ENCODE results near the gene RAB1A. TPM values are rescaled to one million over a fixed set of nuclear protein-coding genes. Genes with fewer than 3 reads are reported as not detected.
"Not testable (repeated sequence)": the region's sequence is repeated elsewhere in the genome, so short reads cannot be mapped to it uniquely, and the experiment has no call there.

The RAB1A gene
- polyA plus RNA-seq, 2 of the 4 experiments (the other 2 are of a cell fraction) = 308 to 417 TPM

- FAIRE-seq (no peak), DNase-seq (ENCODE audit: low read depth in 1 of 2, low spot score in 1 of 2) (no peak), ATAC-seq (peak; percentile 31 to 41)
- 2% methylated on average over 10 of the region's 29 CpGs for WGBS (ENCODE audit: missing lambda C conversion rate)
- ChIA-PET POLR2A (interaction anchor here (0.6 to 2.5 kb wide), 27 partner anchors 9 to 552 kb away, joined by 3 to 41 read pairs (median 4); partner anchors contain the start of genes ACTR2, CEP68, SERTAD2 and SLC1A4), CTCF (interaction anchor here (0.7 to 3.2 kb wide), 19 partner anchors 8 to 211 kb away, joined by 3 to 20 read pairs (median 4); partner anchors contain the start of gene ACTR2)
- Histone ChIP-seq H3K4me3 (peak overlapping the region; percentile 85), H3K4me1 (peaks cover 46% of the 10 kb centered on the region), H3K27ac (peak overlapping the region; percentile 93 to 95), H3K4me2 (peak overlapping the region; percentile 88), H3K9me3 (no peaks in the 10 kb centered on the region)
- 0 out of 2 replicates have a peak, but pooled peaks have one; percentile 5 for TF ChIP-seq TFCP2L1 (CRISPR knock-in tag; IDR thresholded peaks at IDR 0.05)
- TF ChIP-seq ZFP36 (IDR thresholded peaks at IDR 0.05; ENCODE audit: borderline replicate concordance, partially characterized antibody) = no peak
Observed at GRCh38 chr2:65129286-65129825, 550 bp downstream of the RAB1A start.

DNA sequence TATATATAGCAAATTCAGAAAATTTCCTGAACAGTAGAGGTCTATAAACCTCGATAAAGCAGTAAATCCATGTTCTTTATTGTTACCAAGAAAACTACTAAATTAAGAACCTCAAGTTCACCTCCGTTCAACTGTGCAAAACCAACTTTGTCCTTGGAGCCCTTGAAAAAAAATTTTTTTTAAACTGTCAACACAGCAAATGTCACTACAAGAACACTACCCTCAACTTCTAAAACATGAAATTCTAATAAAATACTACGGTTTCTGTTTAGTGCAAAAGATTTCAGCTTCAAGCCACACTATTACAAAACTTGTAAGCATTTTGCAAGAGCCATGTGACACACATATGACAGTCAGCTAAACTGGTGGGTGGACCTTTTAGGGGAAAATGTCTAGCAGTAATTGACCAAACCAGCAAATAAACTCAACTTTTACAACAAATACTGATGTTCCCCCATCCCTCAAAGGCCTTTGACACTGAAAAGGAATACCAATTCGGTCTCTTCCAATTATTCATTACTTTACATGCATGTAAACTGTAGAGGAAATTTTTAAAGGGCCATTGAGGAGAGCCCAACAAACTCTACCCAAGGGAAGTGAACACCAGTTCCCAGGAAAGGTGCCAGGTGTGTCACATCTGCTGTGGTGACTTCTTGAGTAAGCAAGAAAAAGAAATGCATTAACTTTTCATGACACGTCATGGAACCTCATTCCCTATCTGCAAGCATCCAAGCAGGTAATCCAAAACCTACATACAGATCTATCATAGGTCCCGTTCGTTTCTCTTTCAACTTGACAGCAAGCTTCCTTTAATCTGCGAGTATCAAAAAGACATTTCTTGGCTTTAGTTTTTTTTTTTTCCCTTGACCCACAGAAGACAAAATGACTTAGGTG is 1.4 kb downstream of the RAB1A start:
- TF ChIP-seq, protein P1, sequence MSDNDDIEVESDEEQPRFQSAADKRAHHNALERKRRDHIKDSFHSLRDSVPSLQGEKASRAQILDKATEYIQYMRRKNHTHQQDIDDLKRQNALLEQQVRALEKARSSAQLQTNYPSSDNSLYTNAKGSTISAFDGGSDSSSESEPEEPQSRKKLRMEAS (IDR thresholded peaks at IDR 0.05) = no peak
- no peak for TF ChIP-seq HOXB13 (CRISPR knock-in tag; IDR thresholded peaks at IDR 0.05; ENCODE audit: low read depth)
- TF ChIP-seq, protein P2, sequence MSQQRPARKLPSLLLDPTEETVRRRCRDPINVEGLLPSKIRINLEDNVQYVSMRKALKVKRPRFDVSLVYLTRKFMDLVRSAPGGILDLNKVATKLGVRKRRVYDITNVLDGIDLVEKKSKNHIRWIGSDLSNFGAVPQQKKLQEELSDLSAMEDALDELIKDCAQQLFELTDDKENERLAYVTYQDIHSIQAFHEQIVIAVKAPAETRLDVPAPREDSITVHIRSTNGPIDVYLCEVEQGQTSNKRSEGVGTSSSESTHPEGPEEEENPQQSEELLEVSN (IDR thresholded peaks at IDR 0.05; ENCODE audit: borderline replicate concordance, low read depth) = no peak
- TF ChIP-seq HOXB5 (CRISPR knock-in tag; IDR thresholded peaks at IDR 0.05) = no peak
- TF ChIP-seq, protein P3, sequence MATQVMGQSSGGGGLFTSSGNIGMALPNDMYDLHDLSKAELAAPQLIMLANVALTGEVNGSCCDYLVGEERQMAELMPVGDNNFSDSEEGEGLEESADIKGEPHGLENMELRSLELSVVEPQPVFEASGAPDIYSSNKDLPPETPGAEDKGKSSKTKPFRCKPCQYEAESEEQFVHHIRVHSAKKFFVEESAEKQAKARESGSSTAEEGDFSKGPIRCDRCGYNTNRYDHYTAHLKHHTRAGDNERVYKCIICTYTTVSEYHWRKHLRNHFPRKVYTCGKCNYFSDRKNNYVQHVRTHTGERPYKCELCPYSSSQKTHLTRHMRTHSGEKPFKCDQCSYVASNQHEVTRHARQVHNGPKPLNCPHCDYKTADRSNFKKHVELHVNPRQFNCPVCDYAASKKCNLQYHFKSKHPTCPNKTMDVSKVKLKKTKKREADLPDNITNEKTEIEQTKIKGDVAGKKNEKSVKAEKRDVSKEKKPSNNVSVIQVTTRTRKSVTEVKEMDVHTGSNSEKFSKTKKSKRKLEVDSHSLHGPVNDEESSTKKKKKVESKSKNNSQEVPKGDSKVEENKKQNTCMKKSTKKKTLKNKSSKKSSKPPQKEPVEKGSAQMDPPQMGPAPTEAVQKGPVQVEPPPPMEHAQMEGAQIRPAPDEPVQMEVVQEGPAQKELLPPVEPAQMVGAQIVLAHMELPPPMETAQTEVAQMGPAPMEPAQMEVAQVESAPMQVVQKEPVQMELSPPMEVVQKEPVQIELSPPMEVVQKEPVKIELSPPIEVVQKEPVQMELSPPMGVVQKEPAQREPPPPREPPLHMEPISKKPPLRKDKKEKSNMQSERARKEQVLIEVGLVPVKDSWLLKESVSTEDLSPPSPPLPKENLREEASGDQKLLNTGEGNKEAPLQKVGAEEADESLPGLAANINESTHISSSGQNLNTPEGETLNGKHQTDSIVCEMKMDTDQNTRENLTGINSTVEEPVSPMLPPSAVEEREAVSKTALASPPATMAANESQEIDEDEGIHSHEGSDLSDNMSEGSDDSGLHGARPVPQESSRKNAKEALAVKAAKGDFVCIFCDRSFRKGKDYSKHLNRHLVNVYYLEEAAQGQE (IDR thresholded peaks at IDR 0.05) = no peak
- no peak for TF ChIP-seq ZC3H11A (IDR thresholded peaks at IDR 0.05)
- TF ChIP-seq, protein P4, sequence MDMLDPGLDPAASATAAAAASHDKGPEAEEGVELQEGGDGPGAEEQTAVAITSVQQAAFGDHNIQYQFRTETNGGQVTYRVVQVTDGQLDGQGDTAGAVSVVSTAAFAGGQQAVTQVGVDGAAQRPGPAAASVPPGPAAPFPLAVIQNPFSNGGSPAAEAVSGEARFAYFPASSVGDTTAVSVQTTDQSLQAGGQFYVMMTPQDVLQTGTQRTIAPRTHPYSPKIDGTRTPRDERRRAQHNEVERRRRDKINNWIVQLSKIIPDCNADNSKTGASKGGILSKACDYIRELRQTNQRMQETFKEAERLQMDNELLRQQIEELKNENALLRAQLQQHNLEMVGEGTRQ (IDR thresholded peaks at IDR 0.05) = peak; percentile 38; the same call in 1 of the 2 replicates
- TF ChIP-seq GATA3 (IDR thresholded peaks at IDR 0.05; ENCODE audit: borderline replicate concordance) = no peak
- no peak for TF ChIP-seq KDM1A (IDR thresholded peaks at IDR 0.05; ENCODE audit: low read depth)
- no peak for TF ChIP-seq RARB (CRISPR knock-in tag; IDR thresholded peaks at IDR 0.05)
- TF ChIP-seq, protein P5, sequence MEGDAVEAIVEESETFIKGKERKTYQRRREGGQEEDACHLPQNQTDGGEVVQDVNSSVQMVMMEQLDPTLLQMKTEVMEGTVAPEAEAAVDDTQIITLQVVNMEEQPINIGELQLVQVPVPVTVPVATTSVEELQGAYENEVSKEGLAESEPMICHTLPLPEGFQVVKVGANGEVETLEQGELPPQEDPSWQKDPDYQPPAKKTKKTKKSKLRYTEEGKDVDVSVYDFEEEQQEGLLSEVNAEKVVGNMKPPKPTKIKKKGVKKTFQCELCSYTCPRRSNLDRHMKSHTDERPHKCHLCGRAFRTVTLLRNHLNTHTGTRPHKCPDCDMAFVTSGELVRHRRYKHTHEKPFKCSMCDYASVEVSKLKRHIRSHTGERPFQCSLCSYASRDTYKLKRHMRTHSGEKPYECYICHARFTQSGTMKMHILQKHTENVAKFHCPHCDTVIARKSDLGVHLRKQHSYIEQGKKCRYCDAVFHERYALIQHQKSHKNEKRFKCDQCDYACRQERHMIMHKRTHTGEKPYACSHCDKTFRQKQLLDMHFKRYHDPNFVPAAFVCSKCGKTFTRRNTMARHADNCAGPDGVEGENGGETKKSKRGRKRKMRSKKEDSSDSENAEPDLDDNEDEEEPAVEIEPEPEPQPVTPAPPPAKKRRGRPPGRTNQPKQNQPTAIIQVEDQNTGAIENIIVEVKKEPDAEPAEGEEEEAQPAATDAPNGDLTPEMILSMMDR (IDR thresholded peaks at IDR 0.05) = no peak
- TF ChIP-seq HDAC2 (IDR thresholded peaks at IDR 0.05) = no peak
- peak; percentile 22 to 51; a peak in 1 of 4 replicates for TF ChIP-seq CEBPB (IDR thresholded peaks at IDR 0.05)
- no peak for TF ChIP-seq FOSL2 (IDR thresholded peaks at IDR 0.05)
- TF ChIP-seq FOSL2 (CRISPR knock-in tag; IDR thresholded peaks at IDR 0.05) = no peak
- no peak for TF ChIP-seq POLR2AphosphoS2 (conservative IDR thresholded peaks at IDR 0.05; ENCODE audit: low read length)
- TF ChIP-seq ZSCAN20 (CRISPR knock-in tag; IDR thresholded peaks at IDR 0.05) = no peak
- peak; percentile 73 for TF ChIP-seq MAFK (IDR thresholded peaks at IDR 0.05; ENCODE audit: partially characterized antibody)
- TF ChIP-seq TP53 (CRISPR knock-in tag; IDR thresholded peaks at IDR 0.05) = no peak
- no peak for TF ChIP-seq FOSB (CRISPR knock-in tag; IDR thresholded peaks at IDR 0.05)
- no peak for TF ChIP-seq JUN (IDR thresholded peaks at IDR 0.05)
- FAIRE-seq (no peak), ATAC-seq (no peak), DNase-seq (ENCODE audit: low read depth in 1 of 2, low spot score in 1 of 2) (no peak)
- 19% methylated on average over 8 of the region's 8 CpGs for WGBS (ENCODE audit: missing lambda C conversion rate)
- peak overlapping the region; percentile 85 for H3K4me3 ChIP-seq
- POLR2A ChIA-PET = interaction anchor here (0.7 to 2.5 kb wide), 3 partner anchors 63 to 551 kb away, joined by 3 to 41 read pairs (median 6); partner anchors contain the start of gene ACTR2
- H3K4me2 ChIP-seq = peak overlapping the region; percentile 88
- H3K9me3 ChIP-seq = no peaks in the 10 kb centered on the region
- CTCF ChIA-PET = interaction anchor here (0.6 to 3.2 kb wide), 8 partner anchors 11 to 863 kb away, joined by 3 to 20 read pairs (median 4); no protein-coding TSS in a partner anchor
- H3K4me1 ChIP-seq = peaks cover 46% of the 10 kb centered on the region
- peak overlapping the region; percentile 93 to 95 for H3K27ac ChIP-seq

DNA sequence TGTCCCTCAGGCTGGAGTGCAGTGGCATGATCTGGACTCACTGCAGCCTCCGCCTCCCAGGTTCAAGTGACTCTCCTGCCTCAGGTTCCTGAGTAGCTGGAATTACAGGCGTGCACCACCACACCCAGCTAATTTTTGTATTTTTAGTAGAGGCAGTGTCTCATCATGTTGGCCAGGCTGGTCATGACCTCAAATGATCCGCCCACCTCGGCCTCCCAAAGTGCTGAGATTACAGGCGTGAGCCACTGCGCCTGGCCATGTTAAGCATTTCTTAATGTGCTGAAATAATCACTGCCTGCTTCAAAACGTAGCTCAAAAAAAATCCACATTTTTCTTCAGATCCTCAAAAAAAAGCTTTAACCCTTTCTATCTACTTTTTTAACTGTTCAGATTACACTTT is 4.4 kb downstream of the RAB1A start:
- H3K4me3 ChIP-seq; FAIRE-seq; ATAC-seq; POLR2A ChIA-PET; H3K9me3 ChIP-seq; DNase-seq (ENCODE audit: low read depth in 1 of 2, low spot score in 1 of 2); H3K27ac ChIP-seq: not testable (repeated sequence)
- CTCF ChIA-PET = interaction anchor here (0.8 to 2.3 kb wide), 3 partner anchors 8 to 62 kb away, joined by 3 to 10 read pairs (median 4); no protein-coding TSS in a partner anchor
- 86% methylated on average over 7 of the region's 7 CpGs for WGBS (ENCODE audit: missing lambda C conversion rate)
- peak overlapping the region; percentile 88 for H3K4me2 ChIP-seq
- H3K4me1 ChIP-seq = peaks cover 40% of the 10 kb centered on the region

Measured in A549 (cell line).